H9 (cell line): ENCODE results near the gene SPRED2. TPM values are rescaled to one million over a fixed set of nuclear protein-coding genes. Genes with fewer than 3 reads are reported as not detected.

Experiments used
- DNase-seq: peaks from one replicate; pipeline ENCODE4 v3.0.0-alpha.2; 2017
- H2AFZ ChIP-seq: one replicate; pipeline ENCODE4 v1.6.1; 2013; ENCODE audit warnings: mild to moderate bottlenecking, low read length, control low read depth, moderate library complexity
- H2AK5ac ChIP-seq: 2 replicates; pipeline ENCODE4 v1.6.1; 2013; ENCODE audit warnings: low read length, control low read depth, mixed read lengths; ENCODE audit not compliant: insufficient read length
- H2BK120ac ChIP-seq: one replicate; pipeline ENCODE4 v1.6.1; 2013; ENCODE audit warnings: low read depth, mild to moderate bottlenecking, low read length, control low read depth, inconsistent platforms; ENCODE audit not compliant: poor library complexity, severe bottlenecking
- H2BK12ac ChIP-seq: 2 replicates; pipeline ENCODE4 v1.6.1; 2013; ENCODE audit warnings: low read length, control low read depth, mixed read lengths, low read depth; ENCODE audit not compliant: insufficient read length
- H2BK15ac ChIP-seq: 2 replicates; pipeline ENCODE4 v1.6.1; 2013; ENCODE audit warnings: low read depth, low read length, control low read depth
- H2BK20ac ChIP-seq: one replicate; pipeline ENCODE4 v1.6.1; 2013; ENCODE audit warnings: low read depth, mild to moderate bottlenecking, low read length, control low read depth, inconsistent platforms; ENCODE audit not compliant: poor library complexity, severe bottlenecking
- H2BK5ac ChIP-seq: 2 replicates; pipeline ENCODE4 v1.6.1; 2013; ENCODE audit warnings: low read length, control low read depth, mixed read lengths; ENCODE audit not compliant: insufficient read length
- H3K14ac ChIP-seq: 2 replicates; pipeline ENCODE4 v1.6.1; 2013; ENCODE audit warnings: low read length, control low read depth; ENCODE audit not compliant: insufficient read depth
- H3K18ac ChIP-seq: 2 replicates; pipeline ENCODE4 v1.6.1; 2013; ENCODE audit warnings: low read depth, mild to moderate bottlenecking, mixed read lengths, low read length, control low read depth; ENCODE audit not compliant: insufficient read length
- H3K23ac ChIP-seq: 2 replicates; pipeline ENCODE4 v1.6.1; 2013; ENCODE audit warnings: low read length, control low read depth, mixed read lengths, low read depth; ENCODE audit not compliant: insufficient read length
- H3K23me2 ChIP-seq: 2 replicates; pipeline ENCODE4 v1.6.1; 2013; ENCODE audit warnings: low read depth, mild to moderate bottlenecking, mixed read lengths, low read length, control low read depth; ENCODE audit not compliant: insufficient read length, poor library complexity, severe bottlenecking
- H3K27ac ChIP-seq: 2 replicates; pipeline ENCODE4 v1.5.1; 2013; ENCODE audit warnings: low read length, control low read depth, mixed read lengths, low read depth; ENCODE audit not compliant: insufficient read length
- H3K27me3 ChIP-seq: 2 replicates; pipeline ENCODE4 v1.6.1; 2013; ENCODE audit warnings: low read length, control low read depth, inconsistent platforms; ENCODE audit not compliant: insufficient read depth
- H3K4ac ChIP-seq: 2 replicates; pipeline ENCODE4 v1.6.1; 2013; ENCODE audit warnings: low read depth, mild to moderate bottlenecking, control low read depth, inconsistent platforms, low read length, moderate library complexity
- H3K4me1 ChIP-seq: 2 replicates; pipeline ENCODE4 v1.6.1; 2013; ENCODE audit warnings: low read length, control low read depth, inconsistent platforms; ENCODE audit not compliant: insufficient read depth
- H3K4me2 ChIP-seq: 2 replicates; pipeline ENCODE4 v1.6.1; 2013; ENCODE audit warnings: low read length, control low read depth, mixed read lengths; ENCODE audit not compliant: insufficient read length, insufficient read depth
- H3K56ac ChIP-seq: 2 replicates; pipeline ENCODE4 v1.6.1; 2013; ENCODE audit warnings: low read depth, mild to moderate bottlenecking, mixed read lengths, low read length, control low read depth; ENCODE audit not compliant: insufficient read length
- H3K79me1 ChIP-seq: 2 replicates; pipeline ENCODE4 v1.6.1; 2013; ENCODE audit warnings: low read depth, mild to moderate bottlenecking, moderate library complexity, low read length, control low read depth, inconsistent platforms; ENCODE audit not compliant: insufficient read depth, poor library complexity, severe bottlenecking
- H3K79me2 ChIP-seq: 2 replicates; pipeline ENCODE4 v1.6.1; 2013; ENCODE audit warnings: low read length, control low read depth, inconsistent platforms; ENCODE audit not compliant: insufficient read depth
- H3K9ac ChIP-seq: 2 replicates; pipeline ENCODE4 v1.6.1; 2013; ENCODE audit warnings: low read length, control low read depth, mixed read lengths; ENCODE audit not compliant: insufficient read length; ENCODE audit errors: extremely low read depth
- H3K9me3 ChIP-seq: one replicate; pipeline ENCODE4 v1.6.1; 2013; ENCODE audit warnings: low read depth, low read length, inconsistent platforms; ENCODE audit not compliant: control insufficient read depth
- H3T11ph ChIP-seq: one replicate; pipeline ENCODE4 v1.6.1; 2013; ENCODE audit warnings: mild to moderate bottlenecking, low read length, control low read depth, inconsistent platforms
- H4K20me1 ChIP-seq: one replicate; pipeline ENCODE4 v1.6.1; 2013; ENCODE audit not compliant: control insufficient read depth, insufficient read length, insufficient read depth
- H4K5ac ChIP-seq: 2 replicates; pipeline ENCODE4 v1.6.1; 2013; ENCODE audit warnings: low read depth, mild to moderate bottlenecking, mixed read lengths, low read length, control low read depth; ENCODE audit not compliant: insufficient read length
- H4K8ac ChIP-seq: replicated peaks from 2 replicates; pipeline ENCODE4 v1.6.1; 2013; ENCODE audit warnings: low read length, control low read depth, mixed read lengths, low read depth; ENCODE audit not compliant: insufficient read length
- H4K91ac ChIP-seq: 2 replicates; pipeline ENCODE4 v1.6.1; 2013; ENCODE audit warnings: low read depth, mild to moderate bottlenecking, moderate library complexity, mixed read lengths, low read length, control low read depth; ENCODE audit not compliant: insufficient read length
- H3K27ac Mint-ChIP-seq, 3 experiments: 2 replicates in 2 of 3; 3 replicates in 1 of 3; pipeline ENCODE4 v1.8.0; 2020 to 2021; ENCODE audit warnings: mixed read lengths in 3 of 3, mild to moderate bottlenecking in 1 of 3, moderate library complexity in 1 of 3
- H3K27me3 Mint-ChIP-seq: 2 replicates; pipeline ENCODE4 v1.8.0; 2021; ENCODE audit warnings: low read depth, mild to moderate bottlenecking, moderate library complexity, mixed read lengths
- H3K36me3 Mint-ChIP-seq, 3 experiments: 2 replicates in 2 of 3; 3 replicates in 1 of 3; pipeline ENCODE4 v1.8.0; 2020 to 2021; ENCODE audit warnings: low read depth in 3 of 3, mixed read lengths in 3 of 3; ENCODE audit not compliant: insufficient read depth in 1 of 3
- H3K4me1 Mint-ChIP-seq, 2 experiments: 2 replicates each; pipeline ENCODE4 v1.8.0; 2020; ENCODE audit warnings: mixed read lengths in 2 of 2
- H3K4me3 Mint-ChIP-seq, 2 experiments: 2 replicates in 1 of 2; 3 replicates in 1 of 2; pipeline ENCODE4 v1.8.0; 2020 to 2021; ENCODE audit warnings: mild to moderate bottlenecking in 2 of 2, mixed read lengths in 2 of 2, moderate library complexity in 1 of 2
- H3K9me3 Mint-ChIP-seq, 2 experiments: 2 replicates in 1 of 2; 3 replicates in 1 of 2; pipeline ENCODE4 v1.8.0; 2020; ENCODE audit warnings: mild to moderate bottlenecking in 2 of 2, mixed read lengths in 2 of 2, moderate library complexity in 1 of 2
- total RNA-seq: library from RNA; stranded (reverse); gene quantifications from 2 replicates; pipeline ENCODE4 v1.2.1, GENCODE V29; 2021
- TF ChIP-seq, protein P1 (sequence below): fragments of 200-600 bp; sonication (generic); conservative IDR thresholded peaks from 3 replicates; pipeline ENCODE4 v1.8.0; 2021; ENCODE audit warnings: antibody characterized with exemption, mild to moderate bottlenecking

The SPRED2 gene
- total RNA-seq, 1 experiment from 2014 or later, result 23.5 TPM

- Histone ChIP-seq H2BK15ac (no peak overlapping the region), H3T11ph (no peak overlapping the region), H3K14ac (no peak overlapping the region), H3K23me2 (no peaks in the 10 kb centered on the region), H2BK20ac (no peak overlapping the region), H3K23ac (no peak overlapping the region), H3K27me3 (no peaks in the 10 kb centered on the region), H4K8ac (no peak overlapping the region), H3K27ac (no peak overlapping the region), H3K4me1 (no peaks in the 10 kb centered on the region; the same call in 1 of the 2 replicates), H3K79me1 (no peaks in the 10 kb centered on the region), H2BK120ac (no peak overlapping the region), H4K5ac (no peak overlapping the region), H4K20me1 (no peaks in the 10 kb centered on the region), H2BK12ac (no peak overlapping the region), H4K91ac (no peak overlapping the region), H3K9me3 (no peaks in the 10 kb centered on the region), H2AK5ac (no peak overlapping the region), H3K56ac (no peak overlapping the region), H3K18ac (no peak overlapping the region), H2AFZ (no peak overlapping the region), H3K4ac (no peak overlapping the region), H3K4me2 (no peak overlapping the region), H3K9ac (no peak overlapping the region), H2BK5ac (no peak overlapping the region), H3K79me2 (no peaks in the 10 kb centered on the region)
- Mint-ChIP-seq H3K27me3 (peaks cover 18% of the 10 kb centered on the region), H3K4me1 (peaks cover 13 to 14% of the 10 kb centered on the region in 2 experiments), H3K27ac (no peak overlapping the region), H3K36me3 (peaks cover 8 to 65% (median 38%) of the 10 kb centered on the region in 3 experiments; a peak in 6 of 7 replicates), H3K9me3 (no peaks in the 10 kb centered on the region), H3K4me3 (no peak overlapping the region)
- DNase-seq, result no peak
- TF ChIP-seq, protein P1, sequence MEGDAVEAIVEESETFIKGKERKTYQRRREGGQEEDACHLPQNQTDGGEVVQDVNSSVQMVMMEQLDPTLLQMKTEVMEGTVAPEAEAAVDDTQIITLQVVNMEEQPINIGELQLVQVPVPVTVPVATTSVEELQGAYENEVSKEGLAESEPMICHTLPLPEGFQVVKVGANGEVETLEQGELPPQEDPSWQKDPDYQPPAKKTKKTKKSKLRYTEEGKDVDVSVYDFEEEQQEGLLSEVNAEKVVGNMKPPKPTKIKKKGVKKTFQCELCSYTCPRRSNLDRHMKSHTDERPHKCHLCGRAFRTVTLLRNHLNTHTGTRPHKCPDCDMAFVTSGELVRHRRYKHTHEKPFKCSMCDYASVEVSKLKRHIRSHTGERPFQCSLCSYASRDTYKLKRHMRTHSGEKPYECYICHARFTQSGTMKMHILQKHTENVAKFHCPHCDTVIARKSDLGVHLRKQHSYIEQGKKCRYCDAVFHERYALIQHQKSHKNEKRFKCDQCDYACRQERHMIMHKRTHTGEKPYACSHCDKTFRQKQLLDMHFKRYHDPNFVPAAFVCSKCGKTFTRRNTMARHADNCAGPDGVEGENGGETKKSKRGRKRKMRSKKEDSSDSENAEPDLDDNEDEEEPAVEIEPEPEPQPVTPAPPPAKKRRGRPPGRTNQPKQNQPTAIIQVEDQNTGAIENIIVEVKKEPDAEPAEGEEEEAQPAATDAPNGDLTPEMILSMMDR, result no peak
Measured at GRCh38 chr2:65265671-65266045, 166.7 kb downstream of the SPRED2 start.
